Ishikawa (cell line): ENCODE results near the gene PLSCR5.

ENCODE experiments used
- CEBPB ChIP-seq: IDR thresholded peaks from 2 replicates; pipeline ENCODE4 v1.6.1; 2012
- CREB1 ChIP-seq: IDR thresholded peaks from 2 replicates; pipeline ENCODE4 v1.6.1; 2012; ENCODE audit warnings: low read depth
- EGR1 ChIP-seq: IDR thresholded peaks from 2 replicates; pipeline ENCODE4 v1.6.1; 2012
- EP300 ChIP-seq: IDR thresholded peaks from 2 replicates; pipeline ENCODE4 v1.6.1; 2012; ENCODE audit warnings: borderline replicate concordance
- FOXM1 ChIP-seq: IDR thresholded peaks from 2 replicates; pipeline ENCODE4 v1.6.1; 2012; ENCODE audit warnings: low read depth, borderline replicate concordance
- NFIC ChIP-seq: IDR thresholded peaks from 2 replicates; pipeline ENCODE4 v1.6.1; 2012
- RAD21 ChIP-seq: IDR thresholded peaks from 2 replicates; pipeline ENCODE4 v1.6.1; 2012; ENCODE audit warnings: low read depth
- TAF1 ChIP-seq: IDR thresholded peaks from 2 replicates; pipeline ENCODE4 v1.6.1; 2012; ENCODE audit warnings: low read depth, mild to moderate bottlenecking
- TCF12 ChIP-seq: IDR thresholded peaks from 2 replicates; pipeline ENCODE4 v1.6.1; 2012; ENCODE audit warnings: low read depth
- TEAD4 ChIP-seq: IDR thresholded peaks from 2 replicates; pipeline ENCODE4 v1.6.1; 2012
- YY1 ChIP-seq: IDR thresholded peaks from 2 replicates; pipeline ENCODE4 v1.6.1; 2012; ENCODE audit warnings: low read depth
- ZBTB7A ChIP-seq: IDR thresholded peaks from 2 replicates; pipeline ENCODE4 v1.6.1; 2012; ENCODE audit warnings: low read depth
- TF ChIP-seq, protein P1 (sequence below): IDR thresholded peaks from 2 replicates; pipeline ENCODE4 v1.6.1; 2012; ENCODE audit warnings: low read depth, mild to moderate bottlenecking
- TF ChIP-seq, protein P2 (sequence below): IDR thresholded peaks from 2 replicates; pipeline ENCODE4 v1.6.1; 2012
- TF ChIP-seq, protein P3 (sequence below): IDR thresholded peaks from 2 replicates; pipeline ENCODE4 v1.6.1; 2012

PLSCR5 gene

DNA sequence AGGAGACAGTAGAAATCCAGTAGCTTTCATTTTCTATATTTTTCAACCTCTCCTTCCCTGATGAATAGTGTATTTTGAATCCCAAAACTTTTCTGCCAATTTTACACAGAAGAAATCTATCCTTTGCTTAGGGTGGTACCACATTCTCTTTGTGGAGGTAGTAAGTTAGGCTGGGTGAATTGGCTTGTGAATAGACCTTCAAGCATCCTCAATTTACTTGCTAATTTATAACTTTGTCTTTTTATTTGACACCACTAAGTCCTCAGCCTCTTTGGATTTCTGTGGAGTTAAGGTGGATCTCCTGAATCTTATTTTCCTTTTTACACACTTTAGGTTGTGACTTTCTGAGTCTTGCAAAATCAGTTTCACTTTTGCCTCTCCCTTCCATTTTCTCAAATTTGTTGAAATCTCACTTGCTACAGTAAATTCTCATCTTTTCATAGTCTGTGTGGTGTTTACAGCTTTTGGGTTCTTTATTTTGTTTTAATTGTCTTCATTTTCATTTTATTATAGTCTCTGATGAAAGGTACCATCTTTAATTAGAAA is 55.0 kb downstream of the PLSCR5 start:
- no peak for TF ChIP-seq TCF12
- TF ChIP-seq, protein P1, sequence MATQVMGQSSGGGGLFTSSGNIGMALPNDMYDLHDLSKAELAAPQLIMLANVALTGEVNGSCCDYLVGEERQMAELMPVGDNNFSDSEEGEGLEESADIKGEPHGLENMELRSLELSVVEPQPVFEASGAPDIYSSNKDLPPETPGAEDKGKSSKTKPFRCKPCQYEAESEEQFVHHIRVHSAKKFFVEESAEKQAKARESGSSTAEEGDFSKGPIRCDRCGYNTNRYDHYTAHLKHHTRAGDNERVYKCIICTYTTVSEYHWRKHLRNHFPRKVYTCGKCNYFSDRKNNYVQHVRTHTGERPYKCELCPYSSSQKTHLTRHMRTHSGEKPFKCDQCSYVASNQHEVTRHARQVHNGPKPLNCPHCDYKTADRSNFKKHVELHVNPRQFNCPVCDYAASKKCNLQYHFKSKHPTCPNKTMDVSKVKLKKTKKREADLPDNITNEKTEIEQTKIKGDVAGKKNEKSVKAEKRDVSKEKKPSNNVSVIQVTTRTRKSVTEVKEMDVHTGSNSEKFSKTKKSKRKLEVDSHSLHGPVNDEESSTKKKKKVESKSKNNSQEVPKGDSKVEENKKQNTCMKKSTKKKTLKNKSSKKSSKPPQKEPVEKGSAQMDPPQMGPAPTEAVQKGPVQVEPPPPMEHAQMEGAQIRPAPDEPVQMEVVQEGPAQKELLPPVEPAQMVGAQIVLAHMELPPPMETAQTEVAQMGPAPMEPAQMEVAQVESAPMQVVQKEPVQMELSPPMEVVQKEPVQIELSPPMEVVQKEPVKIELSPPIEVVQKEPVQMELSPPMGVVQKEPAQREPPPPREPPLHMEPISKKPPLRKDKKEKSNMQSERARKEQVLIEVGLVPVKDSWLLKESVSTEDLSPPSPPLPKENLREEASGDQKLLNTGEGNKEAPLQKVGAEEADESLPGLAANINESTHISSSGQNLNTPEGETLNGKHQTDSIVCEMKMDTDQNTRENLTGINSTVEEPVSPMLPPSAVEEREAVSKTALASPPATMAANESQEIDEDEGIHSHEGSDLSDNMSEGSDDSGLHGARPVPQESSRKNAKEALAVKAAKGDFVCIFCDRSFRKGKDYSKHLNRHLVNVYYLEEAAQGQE = no peak

DNA sequence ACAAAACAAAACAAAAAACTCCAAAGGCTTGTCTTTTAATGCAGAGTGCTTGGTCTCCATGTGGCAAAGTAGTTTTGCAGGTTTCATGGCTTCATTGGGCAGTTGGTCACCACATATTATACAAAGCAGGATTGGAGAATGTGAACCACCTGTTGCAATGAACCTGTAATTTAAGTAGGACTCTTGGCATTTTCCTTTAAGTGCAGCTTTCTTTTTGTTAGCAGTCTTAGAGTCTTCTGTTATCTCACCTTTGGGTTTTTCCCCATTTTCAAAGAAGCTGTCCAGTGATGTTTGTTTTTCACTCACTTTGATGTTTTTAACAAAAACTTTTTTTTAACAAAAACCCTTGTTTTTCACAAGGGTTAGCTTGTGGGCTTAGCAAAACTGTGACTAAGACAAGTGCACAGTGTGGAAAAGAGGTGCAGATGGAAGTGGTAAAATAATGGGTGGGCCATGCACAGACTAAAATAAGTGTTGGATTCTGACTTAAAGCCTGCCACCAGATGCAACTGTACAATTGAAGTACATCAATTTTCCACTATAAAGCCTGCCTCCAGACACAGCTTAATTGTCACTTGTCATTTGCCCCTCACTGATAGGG is 57.8 kb downstream of the PLSCR5 start:
- TF ChIP-seq NFIC = no peak
- no peak for TF ChIP-seq TAF1
- TF ChIP-seq, protein P1 = no peak
- TF ChIP-seq RAD21 = no peak
- TF ChIP-seq, protein P2, sequence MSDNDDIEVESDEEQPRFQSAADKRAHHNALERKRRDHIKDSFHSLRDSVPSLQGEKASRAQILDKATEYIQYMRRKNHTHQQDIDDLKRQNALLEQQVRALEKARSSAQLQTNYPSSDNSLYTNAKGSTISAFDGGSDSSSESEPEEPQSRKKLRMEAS = no peak
- no peak for TF ChIP-seq TEAD4
- TF ChIP-seq ZBTB7A = no peak
- no peak for TF ChIP-seq CREB1
- no peak for TF ChIP-seq EP300
- TF ChIP-seq, protein P3, sequence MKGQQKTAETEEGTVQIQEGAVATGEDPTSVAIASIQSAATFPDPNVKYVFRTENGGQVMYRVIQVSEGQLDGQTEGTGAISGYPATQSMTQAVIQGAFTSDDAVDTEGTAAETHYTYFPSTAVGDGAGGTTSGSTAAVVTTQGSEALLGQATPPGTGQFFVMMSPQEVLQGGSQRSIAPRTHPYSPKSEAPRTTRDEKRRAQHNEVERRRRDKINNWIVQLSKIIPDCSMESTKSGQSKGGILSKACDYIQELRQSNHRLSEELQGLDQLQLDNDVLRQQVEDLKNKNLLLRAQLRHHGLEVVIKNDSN = no peak
- TF ChIP-seq FOXM1 = no peak
- no peak for TF ChIP-seq EGR1
- no peak for TF ChIP-seq YY1
- no peak for TF ChIP-seq TCF12
- TF ChIP-seq CEBPB = no peak

DNA sequence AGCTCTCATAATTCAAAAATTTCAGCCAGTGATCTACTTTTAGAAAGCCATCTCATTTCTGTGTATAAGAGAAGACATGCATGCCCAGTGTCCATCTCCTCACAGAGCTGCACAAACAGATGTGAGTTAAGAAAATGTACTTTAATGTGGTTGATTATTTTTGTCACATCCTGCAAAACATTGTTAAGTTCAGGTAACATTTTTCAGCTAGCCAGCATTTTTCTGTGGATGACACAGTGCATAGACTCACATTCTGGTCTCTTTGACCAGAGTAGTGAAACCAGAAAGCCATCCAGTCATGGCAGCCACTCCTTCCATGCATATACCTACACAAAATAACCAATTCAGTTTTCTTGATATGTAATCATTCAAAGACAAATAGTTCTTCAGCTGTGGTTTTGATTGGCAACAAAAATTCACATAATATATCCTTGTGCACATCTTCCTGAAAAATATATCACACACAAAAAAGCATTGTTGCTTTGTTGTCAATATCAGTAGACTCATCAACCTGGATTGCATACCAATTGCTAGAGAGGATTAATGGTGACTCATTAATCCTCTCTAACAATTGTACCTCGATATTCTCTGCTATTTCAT is 58.7 kb downstream of the PLSCR5 start:
- TF ChIP-seq, protein P3 = no peak

DNA sequence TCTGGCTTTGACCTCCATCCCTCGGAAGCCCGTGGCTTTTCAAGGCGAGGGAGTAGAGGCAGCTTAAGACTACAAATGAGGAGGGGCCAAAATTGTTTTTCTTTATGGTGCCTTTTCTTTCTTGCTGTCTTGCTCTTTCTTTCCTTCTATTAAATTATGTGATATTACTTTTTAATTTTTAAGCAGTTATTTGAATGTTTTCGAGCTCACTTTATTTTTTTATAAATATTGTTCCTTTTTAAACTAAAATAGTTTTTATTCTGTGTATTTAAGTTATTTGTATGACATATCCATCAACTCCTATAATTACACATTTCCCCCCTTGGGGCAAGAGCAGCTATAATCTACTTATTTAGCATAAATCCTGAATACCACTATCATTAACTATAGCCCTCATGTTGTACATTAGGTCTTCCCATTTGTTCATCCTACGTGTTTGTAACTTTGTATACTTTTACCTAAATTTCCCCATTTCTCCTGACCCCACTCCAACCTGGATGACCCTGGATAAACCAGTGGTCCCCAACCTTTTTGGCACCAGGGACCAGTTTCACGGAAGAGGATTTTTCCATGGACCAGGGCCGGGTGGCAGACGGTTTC is 60.1 kb downstream of the PLSCR5 start:
- no peak for TF ChIP-seq EGR1

DNA sequence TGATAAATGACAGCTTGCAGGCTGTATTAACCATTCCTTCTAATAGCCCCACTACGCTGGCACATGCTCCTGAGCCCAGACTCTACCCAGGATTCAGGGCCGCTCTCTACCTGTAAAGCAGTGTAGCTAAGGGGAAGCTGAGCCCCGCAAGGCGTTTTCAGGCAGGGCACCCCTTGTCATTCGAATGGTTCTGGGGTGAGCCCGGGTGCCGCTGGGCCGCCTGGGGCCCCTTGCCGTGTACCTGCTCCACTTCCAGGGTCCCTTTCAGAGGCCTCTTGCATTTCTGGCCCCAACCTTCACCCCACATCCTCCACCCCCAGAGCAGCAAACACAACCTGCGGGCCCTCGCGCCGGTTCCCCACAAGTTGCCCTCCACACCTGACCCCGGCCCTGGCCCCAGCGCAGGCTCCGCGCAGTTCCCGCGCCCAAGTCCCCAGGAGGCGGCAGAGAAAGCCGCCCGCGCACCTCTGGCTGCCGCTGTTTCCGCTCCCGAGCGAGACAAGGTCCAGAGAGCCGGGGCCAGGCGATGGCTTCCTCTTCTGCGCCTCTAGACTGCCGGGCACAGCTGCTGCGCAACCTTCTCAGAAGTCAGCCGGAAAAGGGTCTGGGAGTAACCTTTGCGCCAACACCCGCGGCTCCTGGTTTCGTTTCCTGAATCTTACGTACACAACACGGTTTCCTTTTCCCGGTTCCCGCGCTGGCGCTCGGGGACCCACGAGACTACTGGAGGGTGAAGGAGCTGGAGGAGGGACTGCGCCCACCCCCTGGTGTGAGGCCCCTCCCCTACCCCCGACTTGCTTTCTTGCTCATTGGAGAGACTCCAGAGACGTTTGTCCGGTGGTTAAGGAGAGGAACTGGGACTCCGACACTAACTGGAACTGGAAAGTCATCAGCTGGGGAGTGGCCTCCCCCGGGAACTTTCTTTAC is 60.9 kb downstream of the PLSCR5 start, which contains the start of gene PLSCR1:
Gene PLSCR1, minus strand, starts transcription at position 606 of the 927 bp plus-strand sequence. CDS start 8,055 bp downstream, outside the sequence.
- TF ChIP-seq CEBPB (peak; percentile 24; the same call in 1 of the 2 replicates), EGR1 (0 out of 2 replicates have a peak, but pooled peaks have one; percentile 16), RAD21 (no peak), FOXM1 (no peak), NFIC (0 out of 2 replicates have a peak, but pooled peaks have one; percentile 7), TAF1 (peak; percentile 70), TCF12 (no peak; the same call in 1 of the 2 replicates), EP300 (no peak), YY1 (no peak), ZBTB7A (no peak), CREB1 (0 out of 2 replicates have a peak, but pooled peaks have one; percentile 21)
- TF ChIP-seq, protein P2 = peak; percentile 64
- TF ChIP-seq, protein P1 = 0 out of 2 replicates have a peak, but pooled peaks have one; percentile 28
- TF ChIP-seq, protein P3 = no peak
